HG03103 (cell line): ENCODE measurements around the gene NPAS3.

ENCODE experiments used
- ATAC-seq: cut with Tn5 transposase; IDR thresholded peaks from one replicate; pipeline ENCODE4 v1.9.1; 2021; ENCODE audit warnings: low read depth; ENCODE audit not compliant: unreplicated experiment

Gene NPAS3

GRCh38 chr14:33357225-33358010, 418.7 kb downstream of the NPAS3 start:
- no peak for ATAC-seq

- ATAC-seq = no peak
Measured at GRCh38 chr14:33359288-33359881, 420.7 kb downstream of the NPAS3 start.

GRCh38 chr14:33362934-33363333, 424.3 kb downstream of the NPAS3 start:
- ATAC-seq = no peak

- no peak for ATAC-seq
Measured at GRCh38 chr14:33363682-33364081, 425.0 kb downstream of the NPAS3 start.

GRCh38 chr14:33364466-33364865, 425.8 kb downstream of the NPAS3 start:
- ATAC-seq = no peak

GRCh38 chr14:33369041-33369440, 430.4 kb downstream of the NPAS3 start:
- ATAC-seq = no peak

GRCh38 chr14:33369972-33370371, 431.3 kb downstream of the NPAS3 start:
- peak; percentile 97 for ATAC-seq

- no peak for ATAC-seq
Measured at GRCh38 chr14:33370426-33370825, 431.7 kb downstream of the NPAS3 start.

- no peak for ATAC-seq
Measured at GRCh38 chr14:33375196-33375595, 436.5 kb downstream of the NPAS3 start.

- ATAC-seq = no peak
Measured at GRCh38 chr14:33375786-33376185, 437.1 kb downstream of the NPAS3 start.

GRCh38 chr14:33376510-33376909, 437.8 kb downstream of the NPAS3 start:
- ATAC-seq = no peak

GRCh38 chr14:33377596-33378390, 439.1 kb downstream of the NPAS3 start:
- no peak for ATAC-seq

GRCh38 chr14:33381717-33382116, 443.0 kb downstream of the NPAS3 start:
- no peak for ATAC-seq

GRCh38 chr14:33386140-33386539, 447.5 kb downstream of the NPAS3 start:
- ATAC-seq = no peak

GRCh38 chr14:33386781-33387180, 448.1 kb downstream of the NPAS3 start:
- no peak for ATAC-seq

GRCh38 chr14:33390335-33390734, 451.7 kb downstream of the NPAS3 start:
- no peak for ATAC-seq

- ATAC-seq = no peak
Measured at GRCh38 chr14:33393231-33393894, 454.7 kb downstream of the NPAS3 start.

GRCh38 chr14:33393895-33394368, 455.3 kb downstream of the NPAS3 start:
- no peak for ATAC-seq

GRCh38 chr14:33401311-33401710, 462.6 kb downstream of the NPAS3 start:
- ATAC-seq = no peak

GRCh38 chr14:33402604-33403003, 463.9 kb downstream of the NPAS3 start:
- no peak for ATAC-seq

GRCh38 chr14:33404054-33404453, 465.4 kb downstream of the NPAS3 start:
- no peak for ATAC-seq
